HT1080 (cell line): ENCODE results near the gene KIF26B. TPM values are rescaled to one million over a fixed set of nuclear protein-coding genes. Genes with fewer than 3 reads are reported as not detected.

Source experiments
- DNase-seq: peaks from one replicate; pipeline ENCODE4 v3.0.0-alpha.2; 2015; ENCODE audit warnings: low read depth
- total RNA-seq: library from RNA; depleted of rRNA; stranded (reverse); fragments of >200 nt; shearing (Covaris generic); gene quantifications from 2 replicates; pipeline ENCODE4 v1.2.3, GENCODE V29; 2014

KIF26B gene
- total RNA-seq, 1 experiment from 2014 or later: 0.90 TPM

GRCh38 chr1:245458761-245459174 lies 304.0 kb downstream of the KIF26B start:
- peak; percentile 46 for DNase-seq

GRCh38 chr1:245459621-245460020 lies 304.8 kb downstream of the KIF26B start:
- DNase-seq: no peak

GRCh38 chr1:245461681-245462080 lies 306.9 kb downstream of the KIF26B start:
- no peak for DNase-seq

- no peak for DNase-seq
These were observed 307.4 kb downstream of the KIF26B start for GRCh38 chr1:245462161-245462560.

GRCh38 chr1:245463392-245464165 lies 308.8 kb downstream of the KIF26B start:
- no peak for DNase-seq

GRCh38 chr1:245464290-245464689 lies 309.5 kb downstream of the KIF26B start:
- no peak for DNase-seq

GRCh38 chr1:245465666-245466065 lies 310.9 kb downstream of the KIF26B start:
- DNase-seq: no peak

- no peak for DNase-seq
These were observed 311.5 kb downstream of the KIF26B start for GRCh38 chr1:245466261-245466660.

- DNase-seq: no peak
These were observed 313.0 kb downstream of the KIF26B start for GRCh38 chr1:245467804-245468203.

GRCh38 chr1:245469006-245469405 lies 314.2 kb downstream of the KIF26B start:
- no peak for DNase-seq

GRCh38 chr1:245469734-245470133 lies 314.9 kb downstream of the KIF26B start:
- DNase-seq: no peak

GRCh38 chr1:245475126-245475525 lies 320.3 kb downstream of the KIF26B start:
- peak; percentile 24 for DNase-seq

- no peak for DNase-seq
These were observed 321.3 kb downstream of the KIF26B start for GRCh38 chr1:245475961-245476516.

GRCh38 chr1:245477941-245478340 lies 323.2 kb downstream of the KIF26B start:
- DNase-seq: no peak

- no peak for DNase-seq
These were observed 325.8 kb downstream of the KIF26B start for GRCh38 chr1:245480393-245481120.

- DNase-seq: no peak
These were observed 326.5 kb downstream of the KIF26B start for GRCh38 chr1:245481261-245481660.

- no peak for DNase-seq
These were observed 328.5 kb downstream of the KIF26B start for GRCh38 chr1:245483247-245483646.

- DNase-seq: no peak
These were observed 329.4 kb downstream of the KIF26B start for GRCh38 chr1:245484176-245484575.

GRCh38 chr1:245485996-245486395 lies 331.2 kb downstream of the KIF26B start:
- DNase-seq: no peak

GRCh38 chr1:245486775-245487470 lies 332.1 kb downstream of the KIF26B start:
- DNase-seq: no peak

- no peak for DNase-seq
These were observed 333.8 kb downstream of the KIF26B start for GRCh38 chr1:245488346-245489129.
